GM19025 (cell line): ENCODE results near the gene SCN4B.

Experiments used
- ATAC-seq: cut with Tn5 transposase; IDR thresholded peaks from one replicate; pipeline ENCODE4 v1.9.1; 2021; ENCODE audit warnings: mild to moderate bottlenecking, low read depth, moderate library complexity; ENCODE audit not compliant: unreplicated experiment

SCN4B gene

DNA sequence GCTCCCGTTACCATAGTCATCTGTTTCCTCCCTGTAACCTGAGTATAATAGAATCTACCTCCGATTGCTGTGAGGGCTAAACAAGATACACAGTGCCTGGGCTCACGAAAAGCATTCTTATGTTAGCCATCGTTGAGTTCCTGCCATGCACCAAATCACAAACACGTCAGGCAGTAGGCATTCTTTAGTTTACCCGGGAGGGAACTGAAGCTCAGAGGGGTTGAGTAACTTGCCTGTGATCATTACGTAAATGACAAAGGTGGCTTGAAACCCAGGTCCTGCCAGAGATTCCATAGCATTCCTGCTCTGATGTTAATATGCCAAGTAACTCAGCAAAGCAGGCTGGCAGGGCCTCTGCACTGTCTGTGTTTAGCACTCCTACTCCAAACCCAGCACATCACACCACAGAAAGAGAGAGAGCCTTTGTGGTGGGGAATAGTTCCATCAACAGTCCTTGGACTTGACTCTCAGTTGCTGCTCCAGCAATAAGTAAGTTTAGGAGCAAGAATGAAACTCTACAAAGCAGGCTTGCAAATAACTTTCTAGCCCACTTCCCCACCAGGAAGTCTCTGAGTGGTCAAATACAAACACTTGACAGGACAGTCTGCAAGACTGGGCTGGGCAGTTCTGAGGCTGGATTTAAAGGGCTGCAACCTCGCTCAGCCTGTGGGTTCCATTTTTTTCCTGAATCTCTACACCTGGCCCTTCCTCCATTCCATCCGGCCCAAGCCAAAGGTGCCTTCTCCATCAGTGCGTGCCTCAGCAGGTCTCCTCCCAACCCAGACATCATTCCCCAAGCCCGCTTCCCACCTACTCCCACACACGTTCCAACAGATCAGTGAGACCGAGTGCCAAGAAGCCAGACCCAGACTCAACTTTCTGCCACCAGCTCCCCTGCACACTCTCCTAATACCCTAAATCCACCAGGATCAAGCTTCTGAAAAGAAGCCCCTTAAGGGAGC lies 22.7 kb upstream of the SCN4B start:
- no peak for ATAC-seq

DNA sequence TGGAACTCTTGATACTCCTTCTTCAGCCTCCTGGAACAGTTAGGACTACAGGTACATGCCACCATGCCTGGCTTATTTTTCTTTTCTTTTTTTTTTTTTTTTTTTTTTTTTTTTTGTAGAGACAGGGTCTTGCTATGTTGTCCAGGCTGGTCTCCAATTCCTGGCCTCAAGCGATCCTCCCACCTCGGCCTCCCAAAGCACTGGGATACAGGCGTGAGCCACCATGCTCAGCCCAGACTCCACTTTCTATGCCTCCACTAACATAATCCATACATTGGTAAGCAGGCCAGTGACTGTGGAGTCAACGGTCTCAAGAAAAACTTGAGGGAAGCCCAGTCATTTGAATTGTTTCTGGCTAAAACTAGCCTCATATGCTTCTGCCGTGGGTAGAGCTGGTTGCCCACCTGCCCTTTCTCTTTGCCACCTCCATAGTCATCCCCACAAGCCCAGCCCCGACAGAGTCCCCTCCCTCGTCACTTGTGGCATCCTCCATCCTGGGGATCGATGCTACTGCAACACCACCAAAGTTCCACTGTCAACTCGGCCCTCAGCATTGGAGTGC lies 21.5 kb upstream of the SCN4B start:
- ATAC-seq, result no peak

DNA sequence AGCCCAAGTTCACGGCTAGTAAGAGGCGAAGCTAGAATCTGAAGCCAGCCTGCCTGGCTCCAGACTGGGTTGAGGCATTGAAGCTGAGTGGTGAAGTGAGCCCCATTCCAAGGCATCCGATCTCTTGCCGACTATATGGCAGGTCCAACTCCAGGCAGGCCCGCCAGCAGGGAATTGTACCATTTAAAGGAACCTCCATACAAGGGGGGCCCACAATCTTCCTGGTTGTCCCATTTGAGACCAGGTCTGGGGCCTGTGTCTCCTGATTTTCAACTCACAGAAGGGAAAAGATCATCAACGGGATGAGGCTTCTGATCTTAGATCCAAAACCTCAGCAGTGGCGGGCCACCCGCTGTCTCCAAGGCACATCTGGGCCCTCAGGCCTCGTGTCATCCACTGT lies 19.7 kb upstream of the SCN4B start:
- no peak for ATAC-seq

DNA sequence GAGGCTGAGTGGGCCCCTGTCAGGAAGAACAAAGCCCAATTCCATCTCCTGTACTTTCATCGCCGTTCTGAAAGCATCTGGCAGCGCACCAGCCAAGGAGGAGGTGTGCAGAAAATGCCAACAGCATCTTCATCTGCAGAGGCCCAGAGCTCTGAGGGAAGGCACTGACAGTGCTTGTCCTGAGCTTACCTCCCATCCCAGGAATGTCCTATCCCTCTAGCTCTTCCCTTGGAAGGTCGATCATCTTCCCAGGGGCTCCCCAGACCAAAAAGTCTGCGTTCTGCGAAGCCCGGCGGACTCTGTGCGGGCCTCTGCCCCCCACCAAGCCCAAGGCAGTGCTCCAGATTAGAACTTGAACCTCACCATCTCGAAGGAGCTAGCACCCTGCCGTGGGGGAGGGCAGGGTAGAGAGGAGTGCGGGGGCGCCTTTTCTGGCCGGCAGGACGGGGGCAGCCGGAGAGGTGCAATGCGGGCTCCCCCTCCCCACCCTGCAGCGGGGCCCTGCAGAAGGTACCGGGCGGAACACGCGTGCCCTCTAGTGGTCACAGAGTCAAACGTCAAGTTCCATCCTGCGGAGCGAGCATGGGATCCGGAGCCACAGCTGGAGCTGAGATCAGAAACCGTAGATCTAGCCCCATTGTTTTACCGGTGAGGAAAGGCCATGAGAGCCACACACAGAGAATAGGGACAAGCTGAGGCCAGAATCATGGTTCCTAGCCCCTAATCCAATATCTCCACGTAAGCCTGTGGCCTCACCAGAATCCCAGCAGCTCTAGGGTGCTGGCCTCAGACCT lies 18.8 kb upstream of the SCN4B start:
- ATAC-seq, result no peak

DNA sequence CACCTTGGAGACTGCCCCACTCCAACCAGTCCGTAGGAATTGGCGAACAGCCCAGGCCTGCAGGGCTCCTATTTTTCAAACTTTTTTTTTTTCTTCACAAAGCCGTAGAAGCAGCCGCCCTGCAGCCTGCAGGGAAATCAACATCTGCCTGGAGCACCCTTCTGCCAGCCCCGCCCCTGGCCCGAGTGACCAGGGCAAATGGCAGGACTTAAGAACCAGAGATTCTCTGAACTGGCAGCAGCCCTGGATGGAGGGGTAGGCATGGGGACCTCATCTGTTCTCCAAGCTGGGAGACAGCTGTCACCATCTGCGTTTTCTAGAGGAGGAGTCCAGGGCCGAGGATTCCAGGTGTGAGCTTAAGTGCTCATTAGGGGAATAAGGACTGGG lies 18.3 kb upstream of the SCN4B start:
- ATAC-seq, result no peak

DNA sequence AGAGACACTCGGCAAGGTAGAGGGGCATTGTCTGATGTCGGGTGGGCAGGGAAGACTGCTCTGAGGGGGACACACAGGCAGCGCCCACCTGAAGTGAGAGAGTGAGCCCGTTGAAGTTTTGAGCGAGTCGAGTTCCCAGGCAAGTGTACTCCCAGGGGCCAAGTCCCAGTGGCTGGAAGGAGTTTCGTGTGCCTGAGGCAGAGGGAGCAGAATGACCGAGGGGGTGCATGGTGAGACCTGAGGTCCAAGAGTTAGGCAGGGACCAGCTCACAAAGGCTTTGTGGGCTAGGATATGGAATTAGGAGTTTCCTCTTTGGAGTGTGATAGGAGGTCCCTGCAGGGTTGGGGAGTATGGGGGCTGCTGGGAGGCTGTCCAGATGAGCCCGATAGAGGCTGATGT lies 17.6 kb upstream of the SCN4B start:
- no peak for ATAC-seq

DNA sequence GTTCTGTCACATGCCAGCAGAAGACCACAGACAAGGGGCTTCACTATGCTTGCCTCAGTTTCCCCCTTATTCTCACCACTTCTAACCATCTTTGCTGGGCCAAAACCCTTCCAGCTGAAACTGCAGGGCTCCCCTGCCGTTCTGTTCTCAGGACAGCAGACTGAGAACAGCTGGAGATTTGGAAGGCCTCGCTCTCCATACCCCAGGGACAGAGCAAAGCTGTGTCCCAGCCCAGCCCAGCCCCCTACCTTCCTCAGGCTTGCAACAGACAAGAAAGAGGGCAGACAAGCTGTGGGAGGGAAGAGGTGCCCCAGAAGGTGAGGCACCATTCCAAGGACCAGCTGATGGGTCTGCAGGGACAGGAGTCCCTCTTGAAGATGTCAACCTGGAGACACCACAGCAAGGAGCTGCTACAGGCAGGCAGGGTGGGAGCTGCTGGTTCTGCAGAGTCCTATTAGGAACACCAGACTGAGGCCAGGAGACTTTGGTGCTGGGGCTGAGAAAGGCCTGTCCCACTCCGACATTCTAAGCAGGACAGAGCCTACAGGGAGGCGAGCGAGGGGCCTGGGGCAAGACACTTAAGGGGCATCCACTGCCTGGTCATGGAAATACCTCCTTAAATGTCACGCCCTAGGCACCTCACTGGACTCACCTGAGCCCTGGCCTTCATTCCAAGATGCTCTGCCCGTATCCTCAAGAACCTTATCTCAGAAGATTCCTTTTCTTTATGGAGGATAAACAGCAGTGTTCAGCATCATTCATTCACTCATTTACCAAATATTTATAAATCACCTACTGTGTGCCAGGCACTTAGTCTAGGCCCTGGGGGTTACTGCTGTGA lies 16.9 kb upstream of the SCN4B start:
- no peak for ATAC-seq

DNA sequence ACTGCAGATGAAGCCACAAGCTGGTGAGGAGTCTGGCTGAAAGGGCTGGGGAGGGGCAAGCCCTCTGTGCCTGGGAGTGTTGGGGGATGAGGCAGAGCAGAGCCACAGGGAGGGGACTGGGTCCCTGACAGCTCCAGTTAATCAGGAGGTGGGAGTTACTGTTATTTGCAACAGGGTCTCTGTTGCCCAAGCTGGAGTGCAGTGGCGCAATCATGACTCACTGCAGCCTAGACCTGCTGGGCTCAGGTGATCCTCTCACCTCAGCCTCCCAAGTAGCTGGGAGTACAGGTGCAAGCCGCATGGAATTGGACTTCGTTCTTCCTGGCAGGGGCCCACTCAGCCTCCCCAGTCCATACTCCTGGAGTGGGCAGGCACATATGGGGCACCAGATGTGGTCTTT lies 16.1 kb upstream of the SCN4B start:
- no peak for ATAC-seq

DNA sequence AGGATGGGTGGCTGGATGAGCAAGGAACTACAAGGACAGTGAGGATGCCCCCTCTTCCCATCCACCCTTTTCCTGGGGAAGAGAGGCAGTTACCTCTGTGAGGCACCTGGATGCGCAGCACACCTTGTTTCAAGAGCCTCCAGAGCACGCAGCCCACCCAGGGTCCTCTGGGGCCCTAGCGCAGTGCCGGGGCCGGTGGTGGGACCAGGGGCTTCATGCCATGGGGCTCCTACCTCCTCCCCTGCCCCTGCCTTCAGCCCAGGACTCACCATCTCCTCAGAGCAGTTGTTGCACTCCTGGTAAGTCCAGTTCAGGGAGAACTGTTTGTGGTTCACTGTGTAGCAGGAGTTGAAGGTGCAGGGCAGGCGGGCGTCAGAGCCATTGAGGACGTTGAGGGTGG lies 15.7 kb upstream of the SCN4B start:
- ATAC-seq, result no peak

DNA sequence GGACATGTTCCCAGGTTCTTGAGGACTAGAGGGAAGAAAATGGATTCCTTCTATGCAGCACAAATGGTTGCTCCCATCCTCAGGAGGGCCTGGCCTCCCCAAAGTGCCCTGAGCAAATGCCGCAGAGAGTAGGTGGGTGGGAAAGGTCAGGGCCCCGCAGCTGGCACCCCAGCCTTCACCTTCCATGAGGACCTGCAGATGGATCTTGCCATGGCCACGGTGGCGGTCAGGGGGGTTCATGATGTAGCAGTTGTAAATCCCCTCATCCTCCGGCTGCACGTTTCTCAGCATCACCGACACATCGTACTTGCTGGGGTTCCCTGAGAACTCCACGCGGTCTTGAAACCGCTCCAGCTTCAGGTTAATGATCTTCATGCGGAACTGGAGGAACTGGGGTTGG lies 15.3 kb upstream of the SCN4B start:
- ATAC-seq, result no peak

DNA sequence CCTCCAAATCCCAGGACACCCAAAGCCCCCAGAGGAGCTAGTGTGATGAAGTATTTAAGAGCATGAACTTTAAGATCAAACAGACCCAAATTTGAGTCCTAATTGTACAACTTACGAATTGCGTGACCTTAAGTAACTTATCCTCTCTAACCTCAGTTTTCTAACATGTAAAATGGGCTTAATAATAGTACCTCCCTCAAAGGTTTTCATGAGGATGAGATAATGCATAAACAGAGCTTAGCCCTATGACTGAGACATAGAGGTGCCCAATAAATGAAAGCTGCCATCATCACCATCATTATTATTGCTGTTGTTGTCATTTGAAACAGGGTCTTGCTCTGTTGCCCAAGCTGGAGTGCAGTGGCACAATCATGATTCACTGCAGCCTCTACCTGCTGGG lies 14.6 kb upstream of the SCN4B start:
- ATAC-seq, result no peak

DNA sequence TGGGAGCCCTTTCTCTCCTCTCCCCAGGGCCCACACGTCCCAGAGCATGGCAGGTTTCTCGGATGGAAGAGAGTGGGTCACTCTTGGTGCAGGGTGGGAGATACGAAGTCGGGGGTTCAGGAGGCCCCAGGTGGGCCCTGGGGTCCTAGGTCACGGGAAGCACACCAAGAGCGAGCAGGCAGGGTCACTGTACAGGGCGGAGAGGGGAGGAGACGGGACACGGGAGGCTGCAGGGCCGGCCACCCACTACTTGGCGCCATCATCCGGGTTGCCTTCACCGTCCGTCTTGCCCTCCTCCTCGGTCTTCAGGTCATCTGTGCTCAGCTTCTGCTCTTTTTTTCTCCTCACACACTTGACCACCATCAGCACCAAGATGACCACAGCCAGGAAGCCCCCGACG lies 14.0 kb upstream of the SCN4B start:
- ATAC-seq, result no peak

DNA sequence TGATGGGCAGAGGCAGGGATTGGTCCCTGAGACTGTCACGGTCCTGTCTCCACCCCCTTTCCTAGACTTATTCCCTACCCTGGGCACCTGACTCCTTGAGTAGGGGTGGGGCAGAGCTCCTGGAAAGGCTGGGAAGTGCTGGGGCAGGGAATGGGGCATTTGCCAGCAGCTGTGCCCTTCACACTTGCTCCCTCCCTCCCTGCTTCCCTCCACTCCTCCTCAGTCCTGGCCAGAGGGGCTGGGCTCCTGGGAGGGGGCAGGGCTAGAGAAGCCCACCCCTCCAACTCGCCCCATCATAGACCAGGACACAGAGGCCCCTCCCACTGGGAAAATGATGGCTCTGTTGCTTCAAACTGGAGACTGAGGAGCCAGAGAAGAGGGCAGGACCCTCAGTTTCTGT lies 12.3 kb upstream of the SCN4B start:
- ATAC-seq, result no peak

DNA sequence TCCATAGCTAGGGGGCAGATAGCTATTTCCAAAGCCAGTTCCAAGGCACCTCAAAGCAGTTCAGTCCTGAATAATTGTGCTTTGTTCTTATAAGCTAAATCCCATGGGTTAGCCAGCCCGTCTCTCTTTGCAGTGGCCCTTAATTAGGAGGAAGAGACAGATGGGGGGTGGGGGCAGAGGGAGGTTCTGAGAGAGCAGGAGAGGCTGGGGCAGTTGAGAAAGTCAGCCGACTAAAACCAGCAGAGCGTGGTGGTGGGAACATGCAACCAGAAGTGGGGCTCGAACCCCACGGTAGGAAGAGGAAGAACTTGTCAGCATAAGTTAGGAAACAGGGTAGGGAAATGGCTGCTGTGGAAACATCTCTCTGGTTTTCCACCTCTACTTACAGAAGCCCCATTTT lies 10.9 kb upstream of the SCN4B start:
- ATAC-seq, result no peak

DNA sequence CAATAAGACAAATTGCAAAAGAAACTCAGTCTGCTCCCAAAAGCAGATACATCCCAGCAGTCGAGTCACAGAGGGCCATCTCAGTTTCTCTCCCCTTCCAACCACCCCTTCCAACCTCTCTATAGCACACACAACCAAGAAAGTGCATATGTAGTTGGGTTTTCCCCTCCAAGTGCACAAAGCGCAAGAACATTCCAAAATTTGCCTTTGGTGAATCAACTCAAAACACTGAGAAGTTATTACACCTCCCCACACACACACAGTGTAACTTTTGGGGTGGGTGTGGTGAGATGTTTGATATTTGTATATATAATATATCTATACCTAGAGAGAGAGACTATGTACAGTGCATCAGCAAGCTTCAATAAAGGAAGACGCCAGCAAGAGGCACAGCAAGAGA lies 10.2 kb upstream of the SCN4B start:
- ATAC-seq, result no peak

DNA sequence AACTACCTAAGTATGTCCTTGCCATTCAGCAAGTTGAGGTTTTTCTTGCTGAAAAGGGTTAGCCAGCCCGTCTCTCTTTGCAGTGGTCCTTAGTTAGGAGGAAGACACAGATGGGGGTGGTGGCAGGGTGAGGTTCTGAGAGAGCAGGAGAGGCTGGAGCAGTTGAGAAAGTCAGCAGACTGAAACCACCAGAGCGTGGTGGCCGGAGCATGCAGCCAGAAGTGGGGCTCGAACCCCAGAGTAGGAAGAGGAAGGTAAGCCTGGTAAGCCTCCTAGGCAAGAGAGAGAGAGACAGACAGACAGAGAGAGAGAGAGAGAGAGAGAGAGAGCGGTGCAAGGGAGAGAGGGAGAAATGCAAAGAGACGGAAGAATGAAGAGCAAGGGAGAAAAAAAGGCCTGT lies 9.2 kb upstream of the SCN4B start:
- ATAC-seq, result no peak

DNA sequence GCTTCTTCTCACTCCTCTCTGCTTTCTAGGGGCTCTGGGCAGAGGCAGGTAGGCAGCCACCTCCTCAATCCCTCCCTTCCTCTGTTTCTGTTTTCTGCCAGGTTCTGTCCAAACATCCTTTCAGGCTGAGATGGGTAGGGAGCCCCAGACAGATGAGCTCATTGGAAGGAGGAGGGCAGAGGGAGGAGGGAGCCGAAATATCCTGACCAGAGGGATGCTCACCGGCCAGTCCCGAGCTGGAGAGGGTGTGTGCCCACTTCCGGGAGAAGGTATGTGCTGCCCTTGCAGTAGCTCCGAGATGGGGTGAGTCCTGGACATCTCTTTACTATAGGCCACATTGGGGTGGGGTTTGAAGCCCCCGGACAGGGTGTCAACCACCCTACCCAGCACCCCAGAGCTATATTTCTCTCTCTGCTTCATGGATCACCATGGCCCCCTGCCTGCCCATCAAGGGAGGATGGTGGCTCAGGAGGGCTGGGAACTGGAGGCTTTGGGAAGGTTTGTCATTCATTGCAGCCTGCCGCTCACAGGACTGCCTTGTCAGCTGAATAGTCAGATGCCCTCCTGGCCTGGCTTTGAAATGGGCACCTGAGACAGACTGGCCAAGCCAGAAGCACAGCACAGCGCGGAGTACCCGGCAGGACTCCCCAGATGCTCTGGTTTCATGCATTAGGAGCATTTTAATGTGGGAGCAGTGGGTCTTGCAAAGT lies 4.7 kb upstream of the SCN4B start:
- ATAC-seq, result no peak

DNA sequence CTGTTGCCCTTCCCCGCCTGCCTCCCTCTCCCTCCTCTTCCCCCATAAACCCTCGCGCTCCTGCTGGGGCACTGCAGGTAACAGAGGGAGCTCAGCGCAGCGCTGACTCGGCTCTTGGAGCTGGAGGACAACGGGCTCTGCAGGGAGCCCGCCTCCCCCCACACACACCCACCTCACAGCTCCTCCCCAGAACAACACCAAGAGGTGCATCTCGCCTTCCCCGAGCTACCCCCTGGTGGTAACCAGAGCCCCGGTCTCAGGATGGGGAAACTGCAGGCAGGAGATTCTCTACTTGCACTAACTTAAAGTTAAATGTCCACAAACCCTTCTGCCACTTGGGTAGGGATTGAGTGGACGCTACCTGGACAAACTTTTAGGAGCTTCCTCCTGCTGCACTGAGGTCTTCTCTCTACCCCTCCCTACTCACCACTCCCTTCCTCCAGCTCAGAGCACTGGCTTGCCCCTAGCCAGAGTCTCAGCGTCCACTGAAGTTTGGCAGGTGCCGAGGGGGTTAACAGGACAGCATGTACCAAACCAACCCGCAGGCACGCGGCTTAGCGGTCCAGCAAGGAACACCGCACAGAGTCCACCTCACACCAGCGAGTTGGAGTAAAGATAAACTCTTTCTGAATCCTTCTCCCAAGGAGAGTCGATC lies 4.0 kb upstream of the SCN4B start:
- ATAC-seq, result no peak

DNA sequence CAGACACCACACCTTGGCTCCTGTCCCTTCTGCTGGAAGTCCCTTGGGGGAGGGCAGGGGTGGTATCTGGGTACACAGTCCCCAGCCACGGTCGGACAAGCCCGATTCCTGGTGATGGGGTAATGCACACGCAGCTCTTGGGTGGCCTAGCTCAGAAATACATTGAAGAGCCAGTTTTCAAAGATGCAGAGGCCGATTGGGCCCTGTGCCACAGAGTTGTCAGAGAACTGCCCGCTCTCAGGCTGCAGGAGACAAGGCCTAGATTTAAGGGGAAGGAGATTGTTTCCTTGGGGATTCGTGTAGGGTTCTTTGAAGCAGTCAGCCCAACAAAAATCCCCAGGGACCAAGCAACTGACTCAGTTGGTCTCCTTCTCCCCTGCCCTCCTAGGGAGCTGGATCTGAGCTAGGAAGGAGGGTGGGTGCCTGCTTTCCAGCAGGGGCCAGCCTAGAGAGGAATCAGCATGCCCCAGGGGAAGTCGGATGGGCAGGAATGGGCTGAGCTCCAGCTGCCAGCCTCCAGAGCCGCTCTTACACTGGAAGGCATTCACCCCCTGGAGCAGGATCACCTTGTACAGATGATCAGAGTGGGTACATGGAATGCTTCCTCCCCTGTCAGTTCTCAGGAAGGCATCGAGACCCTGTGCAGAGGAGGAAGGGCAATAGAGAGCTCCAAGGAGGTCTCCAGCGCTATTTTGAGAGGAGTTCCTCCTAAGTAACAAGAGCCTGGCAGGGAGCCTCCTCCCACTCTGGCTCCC lies 3.3 kb upstream of the SCN4B start:
- ATAC-seq, result no peak
